Breast epithelium (tissue), 4 donors: Measurements from ENCODE around the gene NEO1. TPM values are rescaled to one million over a fixed set of nuclear protein-coding genes. Genes with fewer than 3 reads are reported as not detected.

ENCODE experiments used
- DNase-seq, 2 donors: peaks; one replicate each; pipeline ENCODE4 v3.0.0-alpha.2; 2019; ENCODE audit warnings: low spot score in 2 of 2
- H3K27ac ChIP-seq, 2 donors: fragments of 200-600 bp; sonication (generic) in 1 of 2; one replicate each; pipeline ENCODE4 v1.5.1; 2016 to 2019; ENCODE audit warnings: mild to moderate bottlenecking in 1 of 2
- H3K27me3 ChIP-seq, 2 donors: fragments of 200-600 bp; sonication (generic) in 1 of 2; one replicate each; pipeline versions ENCODE4 v1.5.1 to v1.6.0; 2017 to 2019; ENCODE audit warnings: control low read depth in 1 of 2, mild to moderate bottlenecking in 1 of 2
- H3K36me3 ChIP-seq: fragments of 200-600 bp; one replicate; pipeline ENCODE4 v1.5.1; 2019
- H3K4me1 ChIP-seq, 2 donors: fragments of 200-600 bp; sonication (generic); one replicate each; pipeline ENCODE4 v1.5.1; 2016 to 2019; ENCODE audit warnings: control low read depth in 1 of 2
- H3K4me3 ChIP-seq, 3 donors: fragments of 200-600 bp; sonication (generic); 1 replicate in 2 of 3; 2 replicates in 1 of 3; pipeline ENCODE4 v1.5.1; 2016 to 2019; ENCODE audit warnings: mild to moderate bottlenecking in 3 of 3, moderate library complexity in 2 of 3
- H3K9me3 ChIP-seq, 2 donors: fragments of 200-600 bp; sonication (generic) in 1 of 2; one replicate each; pipeline ENCODE4 v1.5.1; 2016 to 2019; ENCODE audit warnings: control low read depth in 1 of 2
- POLR2A ChIP-seq: fragments of 450-650 bp; IDR thresholded peaks from one replicate; pipeline ENCODE4 v1.6.1; 2016; ENCODE audit warnings: antibody characterized with exemption, mild to moderate bottlenecking, moderate library complexity
- POLR2AphosphoS5 ChIP-seq, 3 donors: sonication (generic); formaldehyde crosslinking; IDR thresholded peaks; one replicate each; pipeline ENCODE4 v1.6.1; 2017; ENCODE audit warnings: antibody characterized with exemption in 3 of 3
- intact Hi-C: fragments of 100-400 bp; cut with DNase I; formaldehyde crosslinking; loops from one replicate; pipeline ENCODE4 v1.15.1; 2023; ENCODE audit warnings: low total_unique reads
- total RNA-seq, 3 donors: library from RNA; depleted of rRNA; stranded (reverse); fragments of >200 nt; gene quantifications; one replicate each; pipeline ENCODE4 v1.1.0, GENCODE V29; 2016
- TF ChIP-seq, protein P1 (sequence below), 3 donors: fragments of 450-650 bp; IDR thresholded peaks; one replicate each; pipeline ENCODE4 v1.5.1; 2016 to 2017; ENCODE audit warnings: antibody characterized with exemption in 3 of 3, mild to moderate bottlenecking in 3 of 3, moderate library complexity in 3 of 3

NEO1 gene
- total RNA-seq, 3 donors from 2014 or later, result 21.3 to 66.3 (median 27.5) TPM

DNA sequence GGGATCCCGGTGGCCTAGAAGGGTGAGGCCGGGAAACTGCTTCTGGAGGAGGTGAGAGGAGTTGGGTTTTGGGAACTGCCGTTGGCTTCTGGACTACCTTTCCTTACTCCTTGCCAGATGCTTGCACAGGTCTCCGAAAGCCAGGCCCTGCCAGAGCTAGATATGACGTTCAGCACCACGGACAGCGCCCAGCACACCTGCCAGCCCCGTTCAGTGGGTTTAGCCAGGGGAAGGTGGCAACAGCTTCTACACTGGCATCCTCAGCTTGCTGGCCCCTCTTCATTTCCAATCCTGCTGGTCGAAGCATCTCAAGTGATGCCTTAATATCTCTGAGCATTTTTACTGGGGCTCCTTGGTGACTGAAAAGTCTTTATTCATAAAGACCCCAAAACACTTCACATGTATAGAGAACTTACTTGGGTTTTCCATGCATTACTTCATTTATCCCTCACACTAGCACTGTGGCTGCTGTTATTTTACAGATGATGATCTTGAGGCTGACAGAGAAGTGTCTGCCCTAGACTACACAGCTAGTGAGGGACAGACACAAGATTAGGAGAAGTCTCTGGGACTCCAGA, 294.6 kb downstream of the NEO1 start:
- intact Hi-C loops, result loop anchor here (5.0 kb wide), 1 partner anchor 375 kb away; no protein-coding TSS in a partner anchor
- H3K27ac ChIP-seq, result no peak overlapping the region
- no peak for TF ChIP-seq POLR2A
- no peak for TF ChIP-seq POLR2AphosphoS5 (IDR thresholded peaks at IDR 0.05)
- TF ChIP-seq, protein P1, sequence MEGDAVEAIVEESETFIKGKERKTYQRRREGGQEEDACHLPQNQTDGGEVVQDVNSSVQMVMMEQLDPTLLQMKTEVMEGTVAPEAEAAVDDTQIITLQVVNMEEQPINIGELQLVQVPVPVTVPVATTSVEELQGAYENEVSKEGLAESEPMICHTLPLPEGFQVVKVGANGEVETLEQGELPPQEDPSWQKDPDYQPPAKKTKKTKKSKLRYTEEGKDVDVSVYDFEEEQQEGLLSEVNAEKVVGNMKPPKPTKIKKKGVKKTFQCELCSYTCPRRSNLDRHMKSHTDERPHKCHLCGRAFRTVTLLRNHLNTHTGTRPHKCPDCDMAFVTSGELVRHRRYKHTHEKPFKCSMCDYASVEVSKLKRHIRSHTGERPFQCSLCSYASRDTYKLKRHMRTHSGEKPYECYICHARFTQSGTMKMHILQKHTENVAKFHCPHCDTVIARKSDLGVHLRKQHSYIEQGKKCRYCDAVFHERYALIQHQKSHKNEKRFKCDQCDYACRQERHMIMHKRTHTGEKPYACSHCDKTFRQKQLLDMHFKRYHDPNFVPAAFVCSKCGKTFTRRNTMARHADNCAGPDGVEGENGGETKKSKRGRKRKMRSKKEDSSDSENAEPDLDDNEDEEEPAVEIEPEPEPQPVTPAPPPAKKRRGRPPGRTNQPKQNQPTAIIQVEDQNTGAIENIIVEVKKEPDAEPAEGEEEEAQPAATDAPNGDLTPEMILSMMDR (IDR thresholded peaks at IDR 0.05), result no peak
- H3K4me3 ChIP-seq, result no peak overlapping the region
- H3K4me1 ChIP-seq, result no peaks in the 10 kb centered on the region
- peak in 1 of 2 donors; percentile 70 for DNase-seq
- no peaks in the 10 kb centered on the region for H3K36me3 ChIP-seq
- no peaks in the 10 kb centered on the region for H3K9me3 ChIP-seq
- peaks cover 0 to 6% of the 10 kb centered on the region in 2 donors for H3K27me3 ChIP-seq

DNA sequence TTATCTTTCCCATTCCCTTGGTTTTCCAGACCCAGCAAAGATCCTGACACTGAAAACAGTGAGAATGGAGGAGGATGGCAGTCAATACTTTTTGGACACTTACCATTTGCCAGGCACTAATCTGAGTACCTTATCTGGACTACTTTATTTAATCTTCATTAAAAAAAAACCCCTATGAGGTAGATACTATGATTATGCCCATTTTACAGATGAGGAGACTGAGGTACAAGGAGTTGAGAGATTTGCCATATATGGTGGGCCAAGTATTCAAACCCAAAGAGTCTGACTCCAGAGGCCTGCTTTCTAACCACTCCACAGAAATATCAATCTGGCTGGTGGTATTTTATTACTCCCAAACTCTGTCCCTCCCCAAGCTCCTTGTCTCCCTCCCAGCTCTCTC, 296.9 kb downstream of the NEO1 start:
- H3K27me3 ChIP-seq, result peaks cover 0 to 15% of the 10 kb centered on the region in 2 donors

DNA sequence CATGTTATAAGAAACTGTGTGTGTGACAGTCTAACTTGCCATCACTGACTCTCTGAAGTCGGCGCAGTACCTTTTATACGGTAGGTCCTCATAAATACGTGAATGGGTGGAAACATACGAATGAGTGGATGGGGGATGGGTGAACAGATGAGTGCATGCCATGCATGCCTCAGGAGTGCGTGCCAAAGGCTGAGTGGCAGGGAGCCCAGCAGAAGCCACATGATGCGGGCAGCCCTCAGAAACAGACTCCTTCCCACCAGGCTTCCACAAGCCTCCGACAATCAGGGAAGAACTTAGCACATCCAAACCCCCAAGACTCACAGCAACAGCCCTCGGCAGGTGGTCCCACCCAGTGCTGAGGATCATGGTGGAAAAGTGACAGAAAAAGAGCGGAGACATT, 299.8 kb downstream of the NEO1 start:
- Histone ChIP-seq H3K36me3 (no peaks in the 10 kb centered on the region), H3K4me3 (no peak overlapping the region), H3K27ac (no peak overlapping the region), H3K27me3 (peaks cover 0 to 23% of the 10 kb centered on the region in 2 donors), H3K9me3 (no peaks in the 10 kb centered on the region), H3K4me1 (no peaks in the 10 kb centered on the region)
- intact Hi-C loops, result no loop called here
- TF ChIP-seq POLR2A, result no peak
- TF ChIP-seq, protein P1 (IDR thresholded peaks at IDR 0.05), result no peak
- no peak for TF ChIP-seq POLR2AphosphoS5 (IDR thresholded peaks at IDR 0.05)
- DNase-seq, result no peak

More for the DNA sequence above, 296.9 kb downstream of the NEO1 start:
- no peak for TF ChIP-seq POLR2A
- no peak for TF ChIP-seq POLR2AphosphoS5 (IDR thresholded peaks at IDR 0.05)
- TF ChIP-seq, protein P1 (IDR thresholded peaks at IDR 0.05), result no peak
- no peak for DNase-seq
- no peak overlapping the region for H3K4me3 ChIP-seq
- no peaks in the 10 kb centered on the region for H3K4me1 ChIP-seq
- H3K27ac ChIP-seq, result no peak overlapping the region
- H3K36me3 ChIP-seq, result no peaks in the 10 kb centered on the region
- H3K9me3 ChIP-seq, result no peaks in the 10 kb centered on the region
- intact Hi-C loops, result loop anchor here (5.0 kb wide), 1 partner anchor 377 kb away; no protein-coding TSS in a partner anchor

DNA sequence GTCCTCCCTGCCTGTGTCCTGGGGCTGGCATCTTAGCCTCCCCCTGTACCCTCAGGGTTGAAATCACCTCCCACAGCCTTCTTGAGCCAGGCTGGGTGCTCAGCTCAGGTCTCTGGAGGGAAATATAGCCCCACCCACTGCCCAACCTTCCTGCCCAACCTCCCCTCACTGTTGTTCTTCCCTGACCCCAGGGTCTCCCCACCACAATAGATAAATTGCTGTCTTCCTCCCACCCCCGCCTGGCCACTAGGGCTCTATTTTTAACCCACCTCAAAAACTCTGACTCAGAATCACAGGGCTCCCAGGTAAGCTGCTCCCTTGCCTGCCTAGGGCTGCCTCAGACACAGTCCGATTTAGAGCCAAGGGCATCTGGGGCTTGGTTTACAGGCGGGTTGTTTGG, 301.5 kb downstream of the NEO1 start:
- Histone ChIP-seq H3K4me3 (no peak overlapping the region), H3K36me3 (no peaks in the 10 kb centered on the region), H3K27me3 (peaks cover 0 to 23% of the 10 kb centered on the region in 2 donors), H3K9me3 (no peaks in the 10 kb centered on the region), H3K27ac (no peak overlapping the region), H3K4me1 (no peaks in the 10 kb centered on the region)
- TF ChIP-seq, protein P1 (IDR thresholded peaks at IDR 0.05), result no peak
- TF ChIP-seq POLR2A (no peak), POLR2AphosphoS5 (IDR thresholded peaks at IDR 0.05) (no peak)
- no peak for DNase-seq
- intact Hi-C loops, result no loop called here

DNA sequence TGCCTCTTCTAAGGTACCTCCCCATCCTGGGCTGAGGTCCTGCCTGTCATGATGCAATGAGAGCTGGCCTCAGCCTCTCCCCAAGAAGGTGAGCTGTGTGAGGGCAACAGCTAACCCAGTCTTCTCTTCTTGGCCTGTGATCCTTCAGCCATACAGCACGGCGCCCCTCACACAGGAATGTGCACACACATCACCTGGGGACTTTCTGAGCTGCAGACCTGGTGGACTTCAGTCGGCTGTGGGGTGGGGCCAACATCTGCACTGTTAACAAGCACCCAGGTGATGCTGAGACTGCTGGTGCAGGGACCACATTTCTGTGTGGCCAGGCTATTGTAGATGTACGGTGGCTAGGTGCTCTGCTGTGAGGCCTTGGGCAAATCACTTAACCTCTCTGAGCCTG, 302.0 kb downstream of the NEO1 start:
- DNase-seq, result no peak
- H3K27me3 ChIP-seq, result peaks cover 0 to 23% of the 10 kb centered on the region in 2 donors
- no peaks in the 10 kb centered on the region for H3K4me1 ChIP-seq
- H3K36me3 ChIP-seq, result no peaks in the 10 kb centered on the region
- H3K4me3 ChIP-seq, result no peak overlapping the region
- H3K9me3 ChIP-seq, result no peaks in the 10 kb centered on the region
- intact Hi-C loops, result no loop called here
- no peak overlapping the region for H3K27ac ChIP-seq
- TF ChIP-seq, protein P1 (IDR thresholded peaks at IDR 0.05), result no peak
- no peak for TF ChIP-seq POLR2A
